GM21529 (cell line): ENCODE data around the gene DYNLRB1.

Experiments used
- ATAC-seq: cut with Tn5 transposase; IDR thresholded peaks from one replicate; pipeline ENCODE4 v1.9.1; 2021; ENCODE audit not compliant: unreplicated experiment

Gene DYNLRB1

DNA sequence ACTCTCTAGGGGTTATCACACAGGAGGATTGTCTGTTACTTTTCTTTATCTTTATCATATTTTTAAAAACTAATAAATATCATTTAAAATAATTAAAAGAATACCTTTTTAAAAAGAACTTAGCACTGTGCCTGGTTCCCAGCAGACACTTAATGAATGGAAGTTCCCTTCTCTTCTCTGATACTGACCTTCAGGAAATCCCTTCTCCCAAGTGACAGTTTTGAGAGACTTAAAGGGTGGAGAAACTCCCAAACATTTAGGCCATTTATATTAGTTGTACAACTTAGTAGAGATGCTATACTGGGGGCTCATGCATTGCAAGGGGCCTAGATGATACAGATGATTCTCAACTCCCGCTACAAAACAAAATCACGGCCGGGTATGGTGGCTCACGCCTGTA is 60.8 kb downstream of the DYNLRB1 start:
- no peak for ATAC-seq

DNA sequence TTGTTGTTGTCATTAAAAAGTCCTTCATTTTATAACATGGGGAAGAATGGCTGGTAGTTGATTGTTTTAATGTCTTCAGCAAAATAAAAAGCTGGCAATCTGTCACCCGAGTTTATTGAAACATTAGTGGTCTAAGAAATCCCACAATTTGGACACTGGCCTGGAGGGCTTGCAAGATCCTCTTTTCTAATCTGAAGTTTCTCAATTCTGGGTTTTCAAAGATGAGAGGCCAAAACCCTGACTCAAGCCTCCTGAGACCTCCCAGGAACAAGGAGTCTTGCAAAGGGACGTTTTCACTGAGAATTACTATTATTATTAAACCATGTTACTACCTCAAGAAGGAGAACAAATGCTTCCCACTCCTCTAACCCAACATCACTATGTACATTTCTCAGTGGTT is 61.8 kb downstream of the DYNLRB1 start:
- ATAC-seq, result no peak

DNA sequence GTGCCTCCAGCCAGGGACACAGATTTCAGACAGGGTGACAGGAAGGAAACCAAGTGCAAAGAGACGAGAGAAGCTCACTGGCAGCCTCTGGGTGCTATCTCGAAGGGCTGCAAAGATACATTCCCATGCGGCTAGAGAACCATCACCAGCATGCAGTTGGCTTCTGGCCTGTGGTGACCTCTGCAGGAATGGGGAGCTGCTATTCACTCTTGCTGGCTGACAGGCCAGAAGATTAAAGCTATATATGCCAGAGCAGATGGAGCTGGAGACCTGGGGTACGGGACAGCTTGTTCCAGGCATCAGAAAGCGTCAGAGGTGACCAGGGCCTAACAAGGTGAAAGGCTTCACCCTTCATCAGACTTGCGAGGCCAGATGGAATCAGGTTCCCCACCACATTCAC is 62.3 kb downstream of the DYNLRB1 start:
- ATAC-seq, result no peak

DNA sequence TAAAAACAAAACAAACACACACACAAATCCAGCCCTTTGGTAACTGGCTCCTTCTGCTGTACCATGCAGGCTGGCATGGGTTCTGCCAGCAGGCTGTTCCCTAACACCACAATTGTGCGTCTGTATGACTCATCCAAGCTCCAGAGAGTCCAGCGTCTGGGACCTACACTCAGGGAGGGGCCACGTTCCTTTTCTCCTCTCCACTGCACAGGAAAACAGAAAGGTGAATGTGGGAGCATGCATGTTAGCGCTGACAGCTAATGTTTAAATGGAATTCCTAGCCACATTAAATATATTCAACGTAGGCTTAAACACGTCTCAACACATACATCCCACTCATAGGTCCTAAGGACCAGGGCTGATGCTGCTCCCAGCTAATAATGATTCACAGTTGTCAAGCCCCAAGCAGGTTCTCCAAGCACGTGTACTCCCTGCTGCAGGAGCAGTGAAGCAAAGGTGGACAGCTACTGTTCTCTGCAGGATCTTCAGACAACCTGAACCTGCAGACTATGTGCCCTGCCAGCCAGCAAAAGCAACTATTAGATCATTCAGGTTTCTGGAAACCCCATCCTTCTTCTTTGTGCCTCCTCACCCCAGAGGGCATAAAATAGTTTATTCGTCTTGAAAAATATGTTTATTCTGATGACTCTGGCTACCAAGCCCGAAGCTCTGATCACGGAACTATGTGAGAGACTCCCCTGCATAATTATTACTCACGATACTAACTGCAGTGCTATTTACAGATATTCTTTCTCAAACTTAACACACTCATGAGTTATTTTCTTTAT is 63.2 kb downstream of the DYNLRB1 start:
- ATAC-seq, result no peak

- peak; percentile 61 for ATAC-seq
Measured at GRCh38 chr20:34579979-34580940, 64.0 kb downstream of the DYNLRB1 start.

GRCh38 chr20:34581341-34582184 is 65.3 kb downstream of the DYNLRB1 start:
- ATAC-seq, result no peak

GRCh38 chr20:34582221-34582620 is 66.0 kb downstream of the DYNLRB1 start:
- no peak for ATAC-seq

- ATAC-seq, result no peak
Measured at GRCh38 chr20:34582911-34583310, 66.7 kb downstream of the DYNLRB1 start.

DNA sequence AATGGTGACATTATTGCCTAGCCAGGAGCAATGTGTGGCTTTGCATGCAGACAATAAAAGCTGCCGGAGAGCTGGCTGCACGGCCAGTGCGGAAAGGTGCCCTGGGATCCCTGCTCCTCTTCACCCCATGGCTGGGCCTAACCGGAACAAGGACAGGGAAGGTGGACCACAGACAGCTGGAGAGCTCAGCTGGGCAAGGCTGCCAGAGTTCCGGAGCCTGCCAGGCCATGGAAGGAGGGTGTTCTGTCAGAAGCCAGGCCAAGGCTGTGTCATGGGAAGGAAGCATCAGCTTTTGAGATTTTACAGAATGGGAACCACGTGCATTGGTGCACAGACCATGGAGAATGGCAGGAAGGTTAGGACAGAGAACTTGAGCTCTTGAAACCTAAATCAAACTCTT is 67.3 kb downstream of the DYNLRB1 start:
- ATAC-seq, result no peak

- no peak for ATAC-seq
Measured at GRCh38 chr20:34585019-34585418, 68.8 kb downstream of the DYNLRB1 start.

DNA sequence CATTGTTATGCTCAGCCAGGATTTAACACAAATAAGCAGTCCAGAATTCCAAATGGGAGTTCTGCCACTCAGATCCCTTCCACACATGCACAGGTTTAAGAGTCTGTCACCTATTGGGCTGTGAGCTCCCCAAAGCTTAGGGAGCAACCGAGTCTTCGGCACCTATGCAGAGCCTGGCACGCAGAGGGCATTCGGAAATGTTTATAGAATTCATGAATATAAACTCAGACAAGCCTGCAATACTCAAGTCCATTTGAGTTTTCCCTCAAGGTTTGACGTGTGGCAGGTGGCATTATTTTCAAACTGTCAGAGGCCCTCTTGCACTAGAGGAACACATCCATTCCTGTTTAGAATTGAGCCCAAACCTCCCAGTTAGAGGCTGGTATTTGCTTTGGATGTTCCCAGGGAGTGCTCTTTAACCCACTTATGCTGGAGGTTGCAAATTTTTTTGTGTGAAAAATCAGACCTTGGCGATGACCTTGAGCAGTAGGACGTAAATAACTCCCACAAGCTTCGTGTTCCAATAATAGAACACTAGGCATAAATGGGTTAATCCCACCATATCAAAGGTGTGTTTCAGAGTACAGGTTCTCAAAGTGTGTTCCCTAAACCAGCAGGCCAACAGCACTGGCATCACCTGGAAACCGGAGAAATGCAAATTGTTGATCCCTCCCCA is 70.4 kb downstream of the DYNLRB1 start:
- ATAC-seq, result no peak
